ENCODE measurements around the gene PRDM13. TPM values are rescaled to one million over a fixed set of nuclear protein-coding genes. Genes with fewer than 3 reads are reported as not detected.

Gene PRDM13
- total RNA-seq, 1 experiment from 2014 or later: not detected

DNA sequence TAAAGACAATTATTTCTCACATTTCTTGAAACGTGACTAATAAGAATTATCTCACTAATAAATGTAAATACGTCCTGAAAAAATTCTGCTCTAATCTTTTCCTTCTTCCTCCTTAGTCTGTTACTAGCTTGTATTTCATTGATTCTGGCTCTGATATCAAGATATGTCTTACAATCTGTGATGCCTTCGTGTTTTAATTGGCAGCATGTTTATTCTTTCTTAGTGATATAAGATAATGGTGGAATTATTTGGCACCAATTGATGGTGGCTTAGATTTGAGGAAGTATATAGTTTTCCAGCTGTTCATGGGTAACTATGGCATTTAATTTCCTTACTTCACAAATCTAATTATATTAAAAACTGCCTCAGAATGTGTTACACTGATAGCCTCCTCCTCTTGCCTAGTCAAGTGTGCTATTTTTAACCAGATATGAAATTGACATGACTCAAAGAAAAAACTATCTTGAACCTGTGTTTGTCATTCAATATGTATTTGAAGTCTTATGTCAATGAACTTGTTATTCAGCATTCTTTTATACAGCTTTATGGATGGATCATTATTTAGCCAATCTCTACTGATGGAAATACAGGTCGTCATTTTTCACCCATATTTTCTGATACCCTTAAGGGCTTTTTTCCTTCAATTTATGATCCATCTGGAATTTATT is 43.4 kb upstream of the PRDM13 start:
- peaks cover 10% of the 10 kb centered on the region; the same call in 1 of the 2 replicates for H4K20me1 ChIP-seq (ENCODE audit: insufficient read depth)
- no peaks in the 10 kb centered on the region for H3K27me3 ChIP-seq (ENCODE audit: insufficient read depth, low read length)
- no peaks in the 10 kb centered on the region for H3K9me3 ChIP-seq (ENCODE audit: control insufficient read depth in 1 of 2, insufficient read depth in 1 of 2, low read depth in 1 of 2, low read length in 2 of 2)
- TF ChIP-seq RAD21 (IDR thresholded peaks at IDR 0.05; ENCODE audit: low read depth) (no peak), JUND (IDR thresholded peaks at IDR 0.05) (no peak), FOSL1 (IDR thresholded peaks at IDR 0.05; ENCODE audit: low read depth) (no peak), POLR2A (IDR thresholded peaks at IDR 0.05; ENCODE audit: borderline replicate concordance, extremely low read depth, insufficient read depth, insufficient read length) (no peak), ZFX (IDR thresholded peaks at IDR 0.05) (no peak), EGR1 (IDR thresholded peaks at IDR 0.05; ENCODE audit: low read depth) (no peak), SIN3A (IDR thresholded peaks at IDR 0.05; ENCODE audit: low read depth) (no peak)
- TF ChIP-seq, protein P1, sequence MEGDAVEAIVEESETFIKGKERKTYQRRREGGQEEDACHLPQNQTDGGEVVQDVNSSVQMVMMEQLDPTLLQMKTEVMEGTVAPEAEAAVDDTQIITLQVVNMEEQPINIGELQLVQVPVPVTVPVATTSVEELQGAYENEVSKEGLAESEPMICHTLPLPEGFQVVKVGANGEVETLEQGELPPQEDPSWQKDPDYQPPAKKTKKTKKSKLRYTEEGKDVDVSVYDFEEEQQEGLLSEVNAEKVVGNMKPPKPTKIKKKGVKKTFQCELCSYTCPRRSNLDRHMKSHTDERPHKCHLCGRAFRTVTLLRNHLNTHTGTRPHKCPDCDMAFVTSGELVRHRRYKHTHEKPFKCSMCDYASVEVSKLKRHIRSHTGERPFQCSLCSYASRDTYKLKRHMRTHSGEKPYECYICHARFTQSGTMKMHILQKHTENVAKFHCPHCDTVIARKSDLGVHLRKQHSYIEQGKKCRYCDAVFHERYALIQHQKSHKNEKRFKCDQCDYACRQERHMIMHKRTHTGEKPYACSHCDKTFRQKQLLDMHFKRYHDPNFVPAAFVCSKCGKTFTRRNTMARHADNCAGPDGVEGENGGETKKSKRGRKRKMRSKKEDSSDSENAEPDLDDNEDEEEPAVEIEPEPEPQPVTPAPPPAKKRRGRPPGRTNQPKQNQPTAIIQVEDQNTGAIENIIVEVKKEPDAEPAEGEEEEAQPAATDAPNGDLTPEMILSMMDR (IDR thresholded peaks at IDR 0.05 in 2 of 3, conservative IDR thresholded peaks at IDR 0.05 in 1 of 3; ENCODE audit: borderline replicate concordance in 1 of 3, insufficient read depth in 1 of 3, low read depth in 2 of 3, low read length in 2 of 3): no peak
- TF ChIP-seq, protein P2, sequence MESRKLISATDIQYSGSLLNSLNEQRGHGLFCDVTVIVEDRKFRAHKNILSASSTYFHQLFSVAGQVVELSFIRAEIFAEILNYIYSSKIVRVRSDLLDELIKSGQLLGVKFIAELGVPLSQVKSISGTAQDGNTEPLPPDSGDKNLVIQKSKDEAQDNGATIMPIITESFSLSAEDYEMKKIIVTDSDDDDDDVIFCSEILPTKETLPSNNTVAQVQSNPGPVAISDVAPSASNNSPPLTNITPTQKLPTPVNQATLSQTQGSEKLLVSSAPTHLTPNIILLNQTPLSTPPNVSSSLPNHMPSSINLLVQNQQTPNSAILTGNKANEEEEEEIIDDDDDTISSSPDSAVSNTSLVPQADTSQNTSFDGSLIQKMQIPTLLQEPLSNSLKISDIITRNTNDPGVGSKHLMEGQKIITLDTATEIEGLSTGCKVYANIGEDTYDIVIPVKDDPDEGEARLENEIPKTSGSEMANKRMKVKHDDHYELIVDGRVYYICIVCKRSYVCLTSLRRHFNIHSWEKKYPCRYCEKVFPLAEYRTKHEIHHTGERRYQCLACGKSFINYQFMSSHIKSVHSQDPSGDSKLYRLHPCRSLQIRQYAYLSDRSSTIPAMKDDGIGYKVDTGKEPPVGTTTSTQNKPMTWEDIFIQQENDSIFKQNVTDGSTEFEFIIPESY (IDR thresholded peaks at IDR 0.05; ENCODE audit: extremely low read depth, insufficient replicate concordance, low read length): no peak
- intact Hi-C loops (cut with micrococcal nuclease): no loop called here
- no peak overlapping the region for H3K9ac ChIP-seq (ENCODE audit: low read length)
- no TSS peak for BruUV-seq (replicated peaks)
- H3K36me3 ChIP-seq (ENCODE audit: control insufficient read depth in 1 of 2, insufficient read depth in 2 of 2, low read length in 2 of 2): peaks cover 5 to 15% of the 10 kb centered on the region in 2 experiments; a peak in 3 of 4 replicates
- ATAC-seq (no peak), DNase-seq (ENCODE audit: low read depth, low spot score) (no peak)
- peaks cover 100% of the 10 kb centered on the region for H3K79me2 ChIP-seq (ENCODE audit: insufficient read depth, low read length)
- H3K4me3 ChIP-seq (replicated peaks in 1 of 2; ENCODE audit: low read depth in 1 of 2, low read length in 2 of 2): no peak overlapping the region
- no peak overlapping the region for H3K4me2 ChIP-seq (ENCODE audit: low read length)
- RAD21 ChIA-PET (ENCODE audit: low non-redundant PET in 1 of 2, low total read pairs in 2 of 2, uncharacterized antibody in 2 of 2, unreplicated experiment in 2 of 2): no interaction called here
- no peaks in the 10 kb centered on the region for H3K9me2 ChIP-seq (ENCODE audit: insufficient read depth)
- H2AFZ ChIP-seq (ENCODE audit: low read depth, low read length, poor library complexity, severe bottlenecking): no peak overlapping the region
- H3K4me1 ChIP-seq (ENCODE audit: control insufficient read depth in 1 of 2, insufficient read depth in 2 of 2, low read length in 2 of 2): peaks cover 0 to 11% of the 10 kb centered on the region in 2 experiments; a peak in 3 of 4 replicates
- CTCF ChIA-PET: no interaction called here
- no peak overlapping the region for H3K27ac ChIP-seq (ENCODE audit: low read depth, low read length)
- POLR2A ChIA-PET: no interaction called here
